Measurements from ENCODE around the gene MOGAT3. TPM values are rescaled to one million over a fixed set of nuclear protein-coding genes. Genes with fewer than 3 reads are reported as not detected.

MOGAT3 gene
- not detected in 2 replicates for total RNA-seq
- long read RNA-seq = 0 reads

- no peaks in the 10 kb centered on the region for H3K9me3 Mint-ChIP-seq (ENCODE audit: low read depth)
- no peak within 1 kb of the TSS for H3K4me3 Mint-ChIP-seq (ENCODE audit: low read depth)
- peaks cover 3% of the 10 kb centered on the region for H3K36me3 Mint-ChIP-seq (ENCODE audit: insufficient read depth)
- peaks cover 6% of the 10 kb centered on the region for H3K4me1 Mint-ChIP-seq (ENCODE audit: low read depth)
- no peak within 1 kb of the TSS for H3K27ac Mint-ChIP-seq
- H3K27me3 Mint-ChIP-seq = peaks cover 42% of the 10 kb centered on the region
- DNase-seq (ENCODE audit: low spot score, unreplicated experiment) = no peak
- no peak for TF ChIP-seq CTCF (IDR thresholded peaks at IDR 0.05; ENCODE audit: unreplicated experiment)
These were observed at the start of gene MOGAT3 for GRCh38 chr7:101200862-101201599. TSS of gene MOGAT3 (minus strand) at chr7:101201036. CDS start at chr7:101200854, 182 bp downstream.

- Mint-ChIP-seq H3K27me3 (no peaks in the 10 kb centered on the region), H3K4me3 (ENCODE audit: low read depth) (peak overlapping the region; percentile 92), H3K4me1 (ENCODE audit: low read depth) (peaks cover 8% of the 10 kb centered on the region), H3K36me3 (ENCODE audit: insufficient read depth) (peaks cover 4% of the 10 kb centered on the region), H3K27ac (no peak overlapping the region), H3K9me3 (ENCODE audit: low read depth) (no peaks in the 10 kb centered on the region)
- DNase-seq (ENCODE audit: low spot score, unreplicated experiment) = no peak
- TF ChIP-seq CTCF (IDR thresholded peaks at IDR 0.05; ENCODE audit: unreplicated experiment) = no peak
These were observed 49.5 kb upstream of the MOGAT3 start for GRCh38 chr7:101250324-101250723.

- peaks cover 5% of the 10 kb centered on the region for H3K36me3 Mint-ChIP-seq (ENCODE audit: insufficient read depth)
- no peaks in the 10 kb centered on the region for H3K9me3 Mint-ChIP-seq (ENCODE audit: low read depth)
- peak overlapping the region; percentile 35 for H3K4me3 Mint-ChIP-seq (ENCODE audit: low read depth)
- TF ChIP-seq CTCF (IDR thresholded peaks at IDR 0.05; ENCODE audit: unreplicated experiment) = peak; percentile 11
- DNase-seq (ENCODE audit: low spot score, unreplicated experiment) = no peak
- peaks cover 15% of the 10 kb centered on the region for H3K4me1 Mint-ChIP-seq (ENCODE audit: low read depth)
- no peaks in the 10 kb centered on the region for H3K27me3 Mint-ChIP-seq
- peak overlapping the region; percentile 62 for H3K27ac Mint-ChIP-seq
These were observed 47.4 kb upstream of the MOGAT3 start for GRCh38 chr7:101248276-101248675.

- no peaks in the 10 kb centered on the region for H3K9me3 Mint-ChIP-seq (ENCODE audit: low read depth)
- H3K36me3 Mint-ChIP-seq (ENCODE audit: insufficient read depth) = peaks cover 7% of the 10 kb centered on the region
- H3K27me3 Mint-ChIP-seq = no peaks in the 10 kb centered on the region
- peak overlapping the region; percentile 97 for H3K4me3 Mint-ChIP-seq (ENCODE audit: low read depth)
- DNase-seq (ENCODE audit: low spot score, unreplicated experiment) = no peak
- H3K4me1 Mint-ChIP-seq (ENCODE audit: low read depth) = peaks cover 7% of the 10 kb centered on the region
- peak overlapping the region; percentile 97 for H3K27ac Mint-ChIP-seq
- no peak for TF ChIP-seq CTCF (IDR thresholded peaks at IDR 0.05; ENCODE audit: unreplicated experiment)
These were observed 44.4 kb upstream of the MOGAT3 start for GRCh38 chr7:101245147-101245668.

- no peaks in the 10 kb centered on the region for H3K9me3 Mint-ChIP-seq (ENCODE audit: low read depth)
- DNase-seq (ENCODE audit: low spot score, unreplicated experiment) = peak; percentile 80
- peak within 1 kb of the TSS; percentile 97 for H3K27ac Mint-ChIP-seq
- H3K27me3 Mint-ChIP-seq = no peaks in the 10 kb centered on the region
- peak within 1 kb of the TSS; percentile 97 for H3K4me3 Mint-ChIP-seq (ENCODE audit: low read depth)
- peak; percentile 92 for TF ChIP-seq CTCF (IDR thresholded peaks at IDR 0.05; ENCODE audit: unreplicated experiment)
- peaks cover 7% of the 10 kb centered on the region for H3K4me1 Mint-ChIP-seq (ENCODE audit: low read depth)
- H3K36me3 Mint-ChIP-seq (ENCODE audit: insufficient read depth) = peaks cover 7% of the 10 kb centered on the region
These were observed 43.7 kb upstream of the MOGAT3 start, which contains the start of gene FIS1 for GRCh38 chr7:101244375-101245146. TSS of gene FIS1 (minus strand) at chr7:101245081. CDS start at chr7:101245004, 77 bp downstream.
